Heart right ventricle (tissue), 16 donors: Measurements from ENCODE around the gene OGFOD2. TPM values are rescaled to one million over a fixed set of nuclear protein-coding genes. Genes with fewer than 3 reads are reported as not detected.

Source experiments
- ATAC-seq, 8 donors: fragments of 200-7000 bp; cut with Tn5 transposase; one replicate each; pipeline ENCODE4 v1.9.1; 2020; ENCODE audit warnings: mild to moderate bottlenecking in 8 of 8, moderate library complexity in 8 of 8, moderate number of reproducible peaks in 1 of 8
- DNase-seq, 2 donors: peaks; one replicate each; pipeline ENCODE4 v3.0.0-alpha.2; 2020
- H3K27ac ChIP-seq, 10 donors: fragments of 200-600 bp; sonication (generic) in 2 of 10; one replicate each; pipeline versions ENCODE4 v1.5.0 to v1.8.0; 2020 to 2022; ENCODE audit warnings: mild to moderate bottlenecking in 3 of 10
- H3K27me3 ChIP-seq, 7 donors: fragments of 200-600 bp; one replicate each; pipeline ENCODE4 v1.8.0; 2021 to 2022; ENCODE audit warnings: mild to moderate bottlenecking in 2 of 7
- H3K36me3 ChIP-seq, 9 donors: fragments of 200-600 bp; sonication (generic) in 1 of 9; one replicate each; pipeline versions ENCODE4 v1.5.0 to v1.8.0; 2020 to 2022; ENCODE audit warnings: mild to moderate bottlenecking in 2 of 9
- H3K4me1 ChIP-seq, 9 donors: fragments of 200-600 bp; sonication (generic) in 1 of 9; one replicate each; pipeline versions ENCODE4 v1.5.0 to v1.8.0; 2020 to 2022; ENCODE audit warnings: mild to moderate bottlenecking in 4 of 9
- H3K4me3 ChIP-seq, 10 donors: fragments of 200-600 bp; sonication (generic) in 2 of 10; one replicate each; pipeline versions ENCODE4 v1.5.0 to v1.8.0; 2020 to 2022; ENCODE audit warnings: mild to moderate bottlenecking in 7 of 10, moderate library complexity in 2 of 10
- H3K9me3 ChIP-seq, 11 donors: fragments of 200-600 bp in 10 of 11; sonication (generic) in 2 of 11; one replicate each; pipeline versions ENCODE4 v1.5.0 to v1.8.0; 2013 to 2022; ENCODE audit warnings: mild to moderate bottlenecking in 2 of 11, control low read depth in 1 of 11, moderate library complexity in 1 of 11
- CTCF ChIP-seq, 9 donors: fragments of 200-600 bp; sonication (generic) in 2 of 9; IDR thresholded peaks; one replicate each; pipeline versions ENCODE4 v1.5.0 to v1.8.0; 2021 to 2022; ENCODE audit warnings: antibody characterized with exemption in 9 of 9, mild to moderate bottlenecking in 5 of 9, moderate library complexity in 1 of 9
- WGBS, 2 donors: extraction: QIAGEN DNeasy Blood & Tissue Kit; methylation state at CpG; one replicate each; pipeline ENCODE4 v1.1.7; 2013; ENCODE audit warnings: inconsistent platforms in 1 of 2; 5-methylcytosine and 5-hydroxymethylcytosine counted together
- intact Hi-C, 10 donors: fragments of 100-400 bp; cut with DNase I; formaldehyde crosslinking; loops; one replicate each; pipeline versions ENCODE4 v1.11.1 to v1.14.2; 2022
- polyA plus RNA-seq, 2 donors: library from polyadenylated mRNA; stranded (reverse); fragments of 200-250 nt; gene quantifications; one replicate each; pipeline ENCODE4 v1.2.3, GENCODE V29; 2013
- total RNA-seq, 10 donors: library from RNA; stranded (reverse); fragmentation: NEBNext Ultra II Directional in 3 of 10; extraction: Animal tissue kit (Norgen Biotek cat#: 25700) in 3 of 10; gene quantifications; one replicate each; pipeline versions ENCODE4 v1.2.1 to v1.2.4, GENCODE V29; 2021 to 2023
- donor health status: Arrhythmogenic right ventricular cardiomyopathy.
- donor health status: ischemic (EF 13 %, LVEDD 7.1; RV severe dilation, severe dysfunction).
- donor health status: healthy with polysubstance abuse.
- donor health status: DM: no; HTN: yes; CAD: no.
- donor health status: DM: no; HTN: no; CAD: no.
- donor health status: ischemic (EF 25% LVEDD 6.9; RV normal size, moderate dysfunction).
- donor health status: ischemic (EF 25% LVEDD 5.7; RV mildly dilated, moderate dysfunction).
- donor health status: healthy.
- donor health status: DM: yes; HTN: yes; CAD: no.
- donor health status: Ischemic cardiomyopathy.
- donor health status: ischemic (EF 35%, LVEDD 5.7; RV mildly dilated, moderate dysfunction).
- donor health status: nonischemic (EF 11% LVEDD 7.7; RV severe dilation, severe dysfunction).
- donor health status: DM: yes; HTN: yes; CAD: no.
- donor health status: PGD.
- donor health status: ischemic (EF 29% LVEDD 5.4; RV normal size, mild dysfunction).
- donor health status: nonischemic (EF 23%, LVEDD 6.1; RV moderate dilation, normal function).

OGFOD2 gene
- total and polyA plus RNA-seq, 12 donors, result 10.6 to 17.1 (median 12.0) TPM

GRCh38 chr12:122929148-122929538 is 45.9 kb upstream of the OGFOD2 start:
- DNase-seq, result no peak
- TF ChIP-seq CTCF (IDR thresholded peaks at IDR 0.05), result no peak
- H3K4me1 ChIP-seq, result no peaks in the 10 kb centered on the region
- intact Hi-C loops, result no loop called here
- ATAC-seq, result peak in 1 of 8 donors; percentile 48
- H3K36me3 ChIP-seq, result peaks cover 0 to 40% (median 0%) of the 10 kb centered on the region in 9 donors
- 92 to 93% methylated on average over 14 of the region's 14 CpGs for WGBS, 2 donors
- H3K4me3 ChIP-seq, result no peak overlapping the region
- H3K27ac ChIP-seq, result no peak overlapping the region
- H3K27me3 ChIP-seq, result no peaks in the 10 kb centered on the region
- H3K9me3 ChIP-seq, result no peaks in the 10 kb centered on the region

GRCh38 chr12:122929812-122930211 is 45.2 kb upstream of the OGFOD2 start:
- WGBS, 2 donors, result 95 to 98% methylated on average over 23 of the region's 23 CpGs
- ATAC-seq, result peak in 2 of 8 donors; percentile 29 to 50
- no peak for TF ChIP-seq CTCF (IDR thresholded peaks at IDR 0.05)
- Histone ChIP-seq H3K4me3 (no peak overlapping the region), H3K9me3 (no peaks in the 10 kb centered on the region), H3K27me3 (no peaks in the 10 kb centered on the region), H3K4me1 (no peaks in the 10 kb centered on the region), H3K36me3 (peaks cover 0 to 43% (median 0%) of the 10 kb centered on the region in 9 donors), H3K27ac (no peak overlapping the region)
- DNase-seq, result no peak
- intact Hi-C loops, result no loop called here

- DNase-seq, result no peak
- 96% methylated on average over 8 of the region's 8 CpGs for WGBS, 2 donors
Observed at GRCh38 chr12:122932207-122932606, 42.8 kb upstream of the OGFOD2 start.

GRCh38 chr12:122934722-122935121 is 40.3 kb upstream of the OGFOD2 start:
- 74 to 76% methylated on average over 3 of the region's 3 CpGs for WGBS, 2 donors
- intact Hi-C loops, result no loop called here

More at GRCh38 chr12:122932207-122932606, 42.8 kb upstream of the OGFOD2 start:
- Histone ChIP-seq H3K4me3 (no peak overlapping the region), H3K27me3 (no peaks in the 10 kb centered on the region), H3K27ac (no peak overlapping the region), H3K4me1 (no peaks in the 10 kb centered on the region), H3K9me3 (no peaks in the 10 kb centered on the region), H3K36me3 (peaks cover 0 to 59% (median 4%) of the 10 kb centered on the region in 9 donors)
- no peak for ATAC-seq
- intact Hi-C loops, result no loop called here
- TF ChIP-seq CTCF (IDR thresholded peaks at IDR 0.05), result no peak

More at GRCh38 chr12:122934722-122935121, 40.3 kb upstream of the OGFOD2 start:
- Histone ChIP-seq H3K4me3 (no peak overlapping the region), H3K27ac (no peak overlapping the region), H3K4me1 (no peaks in the 10 kb centered on the region), H3K9me3 (no peaks in the 10 kb centered on the region), H3K36me3 (peaks cover 0 to 80% (median 4%) of the 10 kb centered on the region in 9 donors), H3K27me3 (no peaks in the 10 kb centered on the region)
- ATAC-seq (no peak), DNase-seq (no peak)
- no peak for TF ChIP-seq CTCF (IDR thresholded peaks at IDR 0.05)
